HG03558 (cell line): ENCODE measurements around the gene RAI1.
A peak's percentile ranks its signal among the peaks of the same experiment; 100 is the strongest.

Experiments used
- ATAC-seq: cut with Tn5 transposase; IDR thresholded peaks from one replicate; pipeline ENCODE4 v1.9.1; 2021; ENCODE audit warnings: moderate number of reproducible peaks; ENCODE audit not compliant: unreplicated experiment; ENCODE audit errors: extremely low read depth

RAI1 gene

DNA sequence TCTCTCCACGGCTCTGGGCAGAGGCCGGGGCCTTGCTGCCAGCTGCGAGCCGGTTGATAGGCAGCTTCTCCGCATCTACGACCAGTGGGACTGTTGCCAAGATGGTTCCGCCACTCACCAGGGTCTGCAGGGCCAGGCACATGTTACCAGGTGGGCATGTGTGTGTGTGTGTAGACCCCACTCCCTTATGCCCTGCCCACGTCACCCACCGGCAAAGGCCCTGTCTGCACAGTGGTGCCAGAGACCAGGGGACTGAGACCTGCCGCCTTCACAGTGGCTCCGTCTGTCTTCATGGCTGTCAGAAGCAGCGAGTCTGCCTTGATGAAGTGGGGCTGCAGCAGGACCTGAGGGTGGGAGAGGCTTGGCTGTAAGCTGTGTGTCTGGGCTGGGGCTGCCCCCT, 137.9 kb downstream of the RAI1 start:
- ATAC-seq: no peak

DNA sequence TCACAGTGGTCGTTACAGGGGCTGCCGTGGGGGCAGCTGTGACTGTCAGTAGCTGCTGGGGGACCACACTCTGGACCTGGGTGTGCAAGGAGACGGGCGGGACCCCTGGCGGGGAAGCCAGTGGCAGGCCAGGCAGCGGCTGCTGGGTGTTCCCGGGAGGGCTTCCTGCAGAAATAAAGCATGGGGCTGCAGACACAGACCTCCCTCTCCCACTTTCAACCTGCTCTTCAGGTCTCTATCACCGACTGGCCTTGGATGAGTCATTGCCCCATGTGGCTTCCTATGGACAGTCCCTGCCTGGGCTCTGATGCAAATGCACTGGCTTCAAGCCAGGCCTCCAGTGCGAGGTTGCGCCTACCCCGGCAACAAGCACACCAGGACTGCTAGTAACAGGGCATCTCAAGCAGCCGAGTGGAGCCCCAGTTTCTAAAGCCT, 138.3 kb downstream of the RAI1 start:
- ATAC-seq: peak; percentile 41

DNA sequence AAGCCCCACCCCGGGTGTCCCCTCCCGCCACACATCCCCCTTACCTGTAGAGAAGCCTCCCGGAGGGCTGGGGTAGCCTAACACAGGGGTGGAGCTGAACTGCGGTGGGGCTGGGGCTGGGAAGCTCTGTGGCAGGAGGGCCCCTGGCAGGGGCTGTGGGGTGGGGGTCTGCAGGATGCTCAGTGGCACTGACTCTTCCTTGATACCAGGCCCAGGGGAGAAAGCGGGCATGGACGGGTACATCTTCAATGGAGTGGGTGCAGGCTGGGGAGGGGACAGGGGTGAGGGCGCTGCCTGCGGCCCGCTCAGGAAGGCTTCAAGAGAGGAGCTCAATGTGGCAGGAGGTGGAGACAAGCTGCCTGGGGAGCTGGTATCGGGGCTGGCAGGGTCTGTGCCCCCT, 138.8 kb downstream of the RAI1 start:
- ATAC-seq: no peak

DNA sequence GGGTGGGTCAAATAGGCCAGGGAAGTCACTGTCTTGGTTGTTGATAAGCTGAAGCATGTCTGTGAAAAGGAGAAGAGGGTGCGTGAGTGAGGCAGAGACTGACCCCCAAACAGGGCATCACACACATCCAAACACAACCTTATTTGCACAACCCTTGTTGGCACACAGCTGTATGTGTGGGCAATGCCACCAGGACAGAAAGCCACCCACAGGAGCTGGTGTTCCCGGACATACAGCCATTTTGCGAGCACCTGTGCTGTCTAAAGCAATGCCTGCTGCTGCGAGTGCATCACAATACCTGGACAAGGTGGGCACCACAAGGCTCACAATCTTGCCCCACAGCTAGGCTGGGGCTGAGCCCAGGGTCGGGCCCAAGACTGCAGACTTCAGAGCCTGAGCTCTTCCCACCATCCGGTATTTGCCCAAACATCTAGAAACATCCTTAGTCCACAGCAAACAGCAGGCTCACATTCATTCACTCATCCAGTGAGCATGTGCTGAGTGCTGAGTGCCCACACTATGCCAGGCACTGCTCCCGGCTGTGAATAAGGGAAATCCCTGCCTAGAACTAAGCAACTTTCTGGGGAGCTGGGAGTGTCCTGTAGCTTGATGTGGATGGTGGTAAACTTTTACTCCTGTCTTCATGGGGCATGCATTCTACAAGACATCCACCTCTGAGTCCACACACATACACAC, 139.4 kb downstream of the RAI1 start:
- ATAC-seq: no peak

DNA sequence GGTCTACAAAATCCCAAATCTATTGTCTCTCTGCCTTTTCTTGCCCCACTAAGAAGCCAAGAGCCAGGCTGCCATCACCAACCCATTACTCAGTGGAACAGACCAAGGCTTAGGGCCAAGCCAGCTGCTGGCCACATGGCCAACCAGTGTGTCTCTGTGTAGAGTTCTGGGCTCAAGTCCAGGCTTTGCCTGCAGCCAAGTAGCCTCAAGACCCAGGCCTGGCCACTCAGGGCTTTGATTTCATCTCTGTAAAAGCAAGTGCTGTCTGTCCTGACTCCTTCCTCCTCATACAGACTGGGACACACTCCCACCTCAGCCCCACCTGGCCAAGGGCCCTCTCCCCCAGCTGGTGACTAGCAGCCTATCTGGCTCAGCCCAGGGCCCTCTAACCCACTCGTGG, 140.9 kb downstream of the RAI1 start:
- no peak for ATAC-seq

DNA sequence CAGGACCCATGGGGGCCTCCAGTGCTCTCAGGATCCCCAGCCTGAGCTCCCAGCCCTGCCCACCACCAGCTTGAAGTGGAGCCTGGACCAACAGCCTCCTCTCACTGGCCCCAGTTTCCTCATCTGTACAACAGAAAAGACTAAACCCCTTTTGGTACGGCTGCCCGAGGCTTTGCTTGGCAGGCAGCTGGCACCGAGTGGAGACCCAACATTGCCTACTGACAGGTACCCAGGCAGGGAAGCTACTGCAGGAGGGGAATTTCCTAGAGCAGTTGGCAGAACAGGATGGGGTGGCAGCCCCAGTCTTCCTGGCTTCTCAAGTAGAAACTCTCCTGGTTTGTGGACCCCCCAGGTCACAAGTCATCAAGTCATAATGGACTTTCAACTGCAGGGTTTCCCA, 141.4 kb downstream of the RAI1 start:
- ATAC-seq: no peak

DNA sequence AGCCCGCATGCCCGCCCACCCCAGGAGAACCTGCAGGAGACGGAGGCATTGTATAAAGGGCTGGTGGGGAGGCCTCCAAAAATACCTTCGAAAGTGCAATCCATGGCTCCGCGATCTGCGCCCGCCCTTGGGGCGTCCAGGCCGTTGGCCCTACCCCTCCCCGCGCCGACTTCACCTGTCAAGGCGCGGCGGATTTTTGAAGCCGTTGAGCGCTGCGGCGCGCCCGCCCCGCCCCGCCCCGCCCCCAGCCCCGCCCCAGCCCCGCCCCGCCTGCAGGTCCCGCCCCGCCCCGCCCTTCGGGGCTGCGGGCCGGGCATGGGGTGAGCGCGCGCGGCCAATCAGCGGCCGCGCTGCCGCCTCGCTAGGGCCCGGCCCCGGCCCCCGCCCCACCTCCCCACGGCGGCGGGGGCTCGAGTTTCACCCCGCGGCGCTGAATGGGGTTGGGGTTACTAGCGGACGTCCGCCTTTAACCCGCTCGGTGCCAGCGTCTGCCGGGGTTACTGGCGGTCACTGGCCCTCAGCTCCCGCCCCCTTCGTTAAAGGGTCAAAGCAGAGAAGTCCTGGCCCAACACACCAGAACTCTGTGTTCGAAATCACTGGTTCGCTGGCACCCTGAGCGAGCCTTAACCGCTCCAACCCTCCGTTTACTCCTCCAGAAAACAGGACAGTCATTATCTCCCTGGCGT, 142.3 kb downstream of the RAI1 start:
- ATAC-seq: peak; percentile 34

DNA sequence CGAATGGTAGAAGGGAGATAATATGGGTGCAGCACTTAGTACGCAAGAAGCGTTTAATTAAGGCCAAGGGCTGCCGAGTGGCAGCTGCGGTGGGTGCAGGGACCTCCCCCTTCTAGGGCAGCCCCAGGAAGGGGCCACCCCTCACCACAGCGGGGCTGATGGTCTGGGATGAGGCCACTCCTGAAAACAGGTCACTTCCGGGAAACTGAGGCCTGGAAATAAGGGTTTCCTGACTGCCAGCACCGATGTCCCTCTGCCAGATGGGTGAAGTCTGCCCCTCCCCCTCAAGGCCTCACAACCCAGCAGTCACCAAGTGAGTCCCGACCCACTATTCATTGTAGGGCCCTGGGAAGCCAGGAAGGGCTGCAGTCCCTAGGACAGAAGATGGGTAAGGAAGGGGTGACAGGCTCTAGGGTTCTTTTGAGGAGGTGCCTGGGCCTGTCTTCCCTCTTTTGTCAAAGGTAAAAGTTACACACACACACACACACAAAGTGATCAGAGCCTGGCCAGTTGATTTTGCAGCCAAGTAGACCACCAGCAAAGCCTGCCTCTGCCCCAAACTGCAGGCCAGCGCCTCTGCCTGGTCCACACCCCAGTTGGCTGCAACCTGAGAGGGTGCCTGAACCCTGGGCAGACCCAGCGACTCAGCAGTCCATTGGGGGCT, 143.0 kb downstream of the RAI1 start:
- ATAC-seq: no peak

DNA sequence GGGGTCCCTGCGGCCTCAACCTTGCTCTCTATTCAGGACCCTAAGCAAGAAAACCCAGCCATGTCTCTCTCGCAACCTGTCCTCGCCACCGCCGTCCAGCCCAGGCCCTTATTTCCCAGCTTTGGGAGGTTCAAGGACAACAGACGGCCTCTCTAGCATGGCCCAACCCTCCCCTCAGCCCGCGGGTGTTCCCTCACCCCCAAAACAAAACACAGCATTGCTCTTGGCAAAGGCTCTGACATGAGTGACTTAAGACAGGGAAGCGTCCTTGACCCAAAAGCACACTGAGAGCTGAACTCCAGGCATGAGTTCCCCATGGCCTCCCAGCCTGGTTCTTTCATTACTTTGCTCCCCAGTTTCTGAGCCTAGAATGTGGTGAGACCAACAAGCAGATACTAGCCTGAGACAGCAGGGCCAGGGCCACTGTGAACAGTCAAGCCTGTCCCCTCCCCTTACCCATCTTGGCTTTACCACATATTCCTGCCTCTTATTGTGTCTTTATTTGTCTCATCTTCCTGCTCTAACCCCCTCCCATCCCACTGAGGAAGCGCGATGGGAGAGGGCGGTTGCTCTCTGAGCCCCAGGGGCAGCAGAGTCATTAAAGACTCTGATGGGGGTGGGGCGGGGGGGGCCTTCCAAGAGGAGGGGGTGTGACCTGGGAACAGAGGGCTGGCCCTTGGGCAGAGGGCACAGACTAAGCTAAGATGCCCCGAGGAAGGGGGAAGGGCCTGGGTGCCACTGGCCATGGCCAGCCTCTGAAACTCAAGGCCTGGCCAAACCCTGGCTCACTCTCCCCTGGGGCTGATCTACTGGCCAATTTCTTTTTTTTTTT, 143.7 kb downstream of the RAI1 start:
- ATAC-seq: no peak

DNA sequence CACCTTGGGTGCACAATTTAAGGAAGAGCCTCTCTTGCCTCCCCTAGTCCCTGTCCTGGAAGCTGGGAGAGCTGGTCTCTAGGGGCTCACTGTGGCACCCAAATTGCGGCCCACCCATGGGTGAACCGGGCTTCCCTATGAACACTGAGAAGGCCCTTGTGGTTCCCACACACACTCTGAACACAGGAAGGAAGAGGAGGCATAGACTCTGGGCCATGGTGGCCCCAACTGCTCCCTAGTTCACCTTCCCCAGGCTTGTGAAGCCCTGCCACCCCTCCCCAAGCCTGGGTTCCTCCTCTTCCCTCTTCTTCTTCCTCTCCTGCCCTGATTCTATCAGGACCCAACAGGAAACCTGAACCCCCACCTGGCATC, 145.1 kb downstream of the RAI1 start:
- no peak for ATAC-seq

DNA sequence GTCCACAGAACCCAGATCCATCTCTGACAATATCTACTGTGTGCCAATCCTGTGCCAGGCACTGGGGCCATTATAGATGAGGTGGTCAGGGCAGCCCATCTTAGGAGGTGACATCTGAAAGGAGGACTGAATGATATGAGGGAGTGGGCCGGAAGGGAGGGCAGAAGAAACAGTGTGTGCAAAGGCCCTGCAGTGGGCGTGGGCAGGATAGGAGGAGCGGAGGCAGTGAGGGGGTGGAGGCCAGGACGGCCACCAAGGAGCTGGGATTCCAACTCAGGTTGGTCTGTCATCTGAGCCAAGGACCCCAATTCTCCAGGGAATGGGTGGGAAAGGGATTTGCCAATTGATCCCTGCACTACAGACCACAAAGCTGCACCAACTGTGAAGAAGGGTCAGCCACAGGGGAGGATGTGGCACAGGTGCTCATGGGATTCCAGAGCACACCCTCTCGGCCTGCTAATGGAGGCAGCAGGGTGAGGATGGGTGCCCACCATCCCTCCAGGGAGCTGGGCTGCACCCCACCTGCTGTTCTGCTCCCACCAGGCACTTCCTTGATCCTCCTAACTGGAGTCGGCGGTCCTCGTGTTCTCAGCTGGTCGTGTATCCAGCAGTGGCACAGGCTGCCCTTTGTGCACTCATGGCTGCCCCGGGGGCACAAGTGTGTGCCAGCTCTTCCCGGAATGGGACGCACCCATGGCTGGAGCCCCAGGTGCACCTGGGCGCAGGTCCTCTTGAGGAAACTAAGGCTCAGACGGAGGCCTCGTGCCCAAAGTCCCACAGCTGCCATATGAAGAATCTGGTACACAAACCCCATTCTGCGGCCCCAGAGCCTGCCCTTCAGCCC, 145.9 kb downstream of the RAI1 start:
- no peak for ATAC-seq

DNA sequence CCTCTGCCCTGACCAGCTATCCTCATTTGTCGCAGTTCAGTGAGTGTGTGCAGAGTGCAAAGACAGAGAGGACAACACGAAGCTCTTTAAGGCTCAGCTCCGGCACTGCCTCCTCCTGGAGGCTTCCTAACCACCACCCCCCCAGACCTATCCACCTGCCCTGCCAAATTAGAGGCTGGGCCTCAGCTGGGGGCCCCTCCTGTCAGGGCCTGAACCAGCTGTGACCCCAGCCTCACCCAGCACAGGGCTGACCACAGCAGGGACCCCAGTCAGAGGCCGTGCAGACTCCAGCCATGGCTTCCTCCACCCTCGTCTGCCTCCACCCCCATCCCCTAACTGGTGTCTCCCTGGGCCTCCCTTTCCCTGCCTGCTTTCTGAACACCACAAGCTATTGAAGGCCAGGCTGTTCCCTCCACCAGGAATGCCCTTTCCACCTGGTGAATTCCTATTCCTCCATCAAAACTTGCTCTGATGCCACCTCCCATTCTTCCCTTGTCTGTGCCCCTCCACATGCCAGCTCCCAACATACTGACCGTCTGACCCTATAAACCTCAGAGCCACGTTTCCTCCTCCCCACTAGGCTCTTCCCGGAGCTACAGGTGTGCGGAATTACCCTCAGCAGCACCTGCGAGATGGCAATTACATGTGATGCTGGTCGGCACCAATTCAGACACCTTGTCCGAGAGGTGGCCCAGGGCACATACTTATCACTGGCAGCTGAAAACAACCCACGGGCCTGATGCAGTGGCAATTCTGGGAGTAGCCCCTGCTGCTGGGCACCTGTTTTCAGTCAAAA, 146.8 kb downstream of the RAI1 start:
- ATAC-seq: no peak

DNA sequence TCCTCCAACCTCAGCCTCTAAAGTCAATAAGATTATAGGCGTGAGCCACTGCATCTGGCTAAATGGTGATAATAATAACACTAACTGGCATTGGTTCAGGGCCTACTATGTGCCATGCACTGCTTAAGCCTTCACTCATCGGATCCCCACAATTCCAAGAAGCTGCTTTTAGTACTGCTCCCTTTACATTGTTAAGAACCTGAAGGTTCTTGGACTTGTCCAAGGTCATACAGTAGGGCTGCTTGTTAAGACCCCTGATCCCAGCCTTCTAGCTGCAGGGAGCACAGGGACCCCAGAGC, 149.0 kb downstream of the RAI1 start:
- ATAC-seq: no peak

DNA sequence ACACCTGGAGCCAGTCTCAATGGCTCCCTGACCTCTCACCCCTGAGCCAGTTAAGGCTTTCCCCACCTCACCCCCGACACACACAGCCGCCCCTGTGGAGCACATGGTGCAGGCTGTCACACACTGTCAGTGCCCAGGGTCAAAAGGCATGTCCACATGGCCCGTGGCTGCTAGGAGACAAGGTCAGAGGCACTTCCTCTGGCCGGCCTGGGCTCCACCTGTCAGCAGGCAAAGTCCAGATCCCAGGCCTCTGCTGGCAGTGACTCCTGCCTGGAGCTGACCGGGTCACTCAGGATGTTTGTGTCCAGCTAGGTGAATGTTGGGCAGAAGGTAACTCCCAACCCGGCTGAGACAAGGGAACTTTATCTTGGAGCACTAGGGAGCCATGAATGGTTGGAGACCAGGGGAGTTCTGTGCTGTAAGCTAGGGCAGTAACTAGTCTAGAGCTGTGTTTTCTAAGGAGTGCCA, 149.5 kb downstream of the RAI1 start:
- ATAC-seq: no peak

DNA sequence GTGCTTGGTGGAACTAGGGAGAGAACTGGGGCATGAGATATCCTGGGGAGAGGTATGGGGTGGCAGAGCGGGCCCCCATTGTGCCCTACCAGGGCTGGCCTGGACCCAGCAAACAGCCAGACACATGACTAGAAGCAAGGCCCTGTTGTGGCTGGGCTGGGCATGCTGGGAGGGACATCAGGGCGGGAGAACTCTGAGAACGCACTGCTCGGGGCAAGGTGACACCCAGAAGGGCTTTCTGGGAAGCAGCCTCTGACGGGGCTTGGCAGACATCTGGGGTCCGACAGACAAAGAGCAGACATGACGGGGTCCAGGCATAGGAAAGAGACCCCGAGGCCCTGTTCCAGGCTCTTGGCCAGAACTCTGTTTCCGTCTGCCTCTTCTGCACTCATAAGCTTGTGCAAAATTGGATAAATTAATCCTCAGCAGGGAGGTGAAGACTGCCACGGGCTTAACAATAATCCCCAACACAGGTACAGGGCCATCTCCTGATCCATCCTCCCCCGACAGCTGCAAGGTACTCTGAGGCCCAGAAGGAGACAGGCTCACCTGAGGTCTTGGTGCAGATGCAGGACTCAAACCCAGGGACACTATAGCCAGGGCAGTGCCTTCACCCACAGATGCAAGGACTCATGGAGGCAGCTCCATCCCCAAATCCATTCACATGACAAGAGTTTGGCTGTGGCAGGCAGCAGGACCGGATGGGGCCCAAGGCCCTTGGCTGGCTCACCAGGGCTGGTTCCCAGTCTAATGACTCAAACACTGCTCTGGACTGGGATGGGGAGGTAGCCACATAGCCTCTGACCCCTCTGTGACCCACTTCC, 150.2 kb downstream of the RAI1 start:
- no peak for ATAC-seq

DNA sequence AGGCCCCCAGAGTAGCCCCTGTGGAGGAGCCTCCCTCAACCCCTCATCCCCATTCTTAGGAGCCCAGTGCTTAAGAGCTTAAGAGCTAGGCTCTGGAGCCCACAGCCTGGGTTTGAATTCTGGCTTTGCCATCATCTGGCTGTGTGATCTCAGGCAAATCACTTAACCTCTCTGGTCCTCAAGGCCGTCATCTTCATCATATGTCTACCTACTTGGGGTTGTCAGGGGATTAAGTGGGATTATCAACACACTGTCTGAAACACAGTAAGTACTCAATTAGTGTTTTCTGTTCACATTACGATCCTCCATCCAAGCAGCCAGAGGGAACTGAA, 150.7 kb downstream of the RAI1 start:
- no peak for ATAC-seq

DNA sequence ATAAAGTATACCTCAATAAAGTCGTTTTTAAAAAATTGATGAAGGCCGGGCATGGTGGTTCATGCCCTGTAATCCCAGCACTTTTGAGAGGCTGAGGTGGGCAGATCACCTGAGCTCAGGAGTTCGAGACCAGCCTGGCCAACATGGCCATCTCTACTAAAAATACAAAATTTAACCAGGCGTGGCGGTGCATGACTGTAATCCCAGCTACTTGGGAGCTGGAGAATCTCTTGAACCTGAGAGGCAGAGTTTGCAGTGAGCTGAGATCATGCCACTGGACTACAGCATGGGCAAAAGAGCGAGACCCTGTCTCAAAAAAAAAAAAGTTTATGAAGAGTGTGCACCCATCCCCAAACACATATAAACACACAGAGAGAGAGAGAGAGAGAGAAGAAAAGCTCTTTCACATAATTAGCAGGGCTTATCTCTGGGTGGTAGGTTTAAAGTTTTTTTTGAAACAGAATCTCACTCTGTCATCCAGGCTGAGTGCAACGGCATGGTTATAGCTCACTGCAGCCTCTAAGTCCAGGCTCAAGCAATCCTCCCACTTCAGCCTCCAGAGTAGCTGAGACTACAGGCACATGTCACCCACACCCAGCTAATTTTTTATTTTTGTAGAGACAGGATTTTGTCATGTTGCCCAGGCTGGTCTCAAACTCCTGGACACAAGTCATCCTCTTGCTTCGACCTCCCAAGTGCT, 152.6 kb downstream of the RAI1 start:
- no peak for ATAC-seq

DNA sequence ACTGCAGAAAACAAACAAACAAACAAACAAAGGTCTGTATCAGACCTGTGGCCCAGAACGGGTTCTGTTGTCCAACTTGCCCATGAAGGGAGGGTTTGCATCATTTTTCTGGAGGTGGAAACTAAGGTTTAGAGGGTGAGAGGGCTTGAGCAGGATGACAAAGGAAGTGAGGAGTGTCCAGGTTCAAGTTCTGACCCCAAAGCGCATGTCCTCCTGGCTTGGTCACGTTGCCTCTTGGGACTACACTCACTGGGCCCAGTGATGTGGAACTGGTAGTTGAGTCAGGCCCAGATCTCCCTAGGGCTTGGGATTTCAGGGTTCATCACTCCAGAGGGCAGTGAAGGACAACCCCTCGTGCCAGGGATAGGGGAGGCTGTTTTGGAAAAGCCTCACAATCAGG, 153.7 kb downstream of the RAI1 start:
- no peak for ATAC-seq
